Endothelial cell of hepatic sinusoid (primary cell): ENCODE results near the gene RAB42.
"Not testable (repeated sequence)": the region's sequence is repeated elsewhere in the genome, so short reads cannot be mapped to it uniquely, and the experiment has no call there.

Experiments used
- in situ Hi-C: cut with HindIII; loops from 2 replicates; pipeline ENCODE4 v1.10.0; 2017; ENCODE audit warnings: low sequenced_read_pairs

RAB42 gene

GRCh38 chr1:28582248-28582615, 9.8 kb upstream of the RAB42 start:
- in situ Hi-C loops = no loop called here

- in situ Hi-C loops = not testable (repeated sequence)
These were observed 5.3 kb upstream of the RAB42 start for GRCh38 chr1:28586585-28587391.

- in situ Hi-C loops = no loop called here
These were observed 431 bp downstream of the RAB42 start for GRCh38 chr1:28592321-28593071.

- in situ Hi-C loops = not testable (repeated sequence)
These were observed 1.9 kb downstream of the RAB42 start for GRCh38 chr1:28593988-28594356.

- in situ Hi-C loops = not testable (repeated sequence)
These were observed 2.8 kb downstream of the RAB42 start for GRCh38 chr1:28594686-28595411.

GRCh38 chr1:28595412-28596191, 3.5 kb downstream of the RAB42 start:
- in situ Hi-C loops = no loop called here

- in situ Hi-C loops = not testable (repeated sequence)
These were observed 4.2 kb downstream of the RAB42 start for GRCh38 chr1:28596276-28596675.

- in situ Hi-C loops = loop anchor here (5.0 to 10.0 kb wide), 4 partner anchors 39 to 349 kb away; no protein-coding TSS in a partner anchor
These were observed 9.6 kb downstream of the RAB42 start for GRCh38 chr1:28601696-28602095.

- in situ Hi-C loops = loop anchor here (5.0 to 10.0 kb wide), 4 partner anchors 40 to 350 kb away; no protein-coding TSS in a partner anchor
These were observed 10.7 kb downstream of the RAB42 start for GRCh38 chr1:28602536-28603439.

GRCh38 chr1:28604411-28604810, 12.3 kb downstream of the RAB42 start:
- in situ Hi-C loops = loop anchor here (5.0 to 10.0 kb wide), 4 partner anchors 42 to 352 kb away; no protein-coding TSS in a partner anchor

GRCh38 chr1:28604962-28605361, 12.9 kb downstream of the RAB42 start:
- in situ Hi-C loops = loop anchor here (5.0 to 10.0 kb wide), 4 partner anchors 43 to 353 kb away; no protein-coding TSS in a partner anchor

GRCh38 chr1:28606771-28607170, 14.7 kb downstream of the RAB42 start:
- in situ Hi-C loops = loop anchor here (10.0 kb wide), 1 partner anchor 98 kb away; no protein-coding TSS in a partner anchor

- in situ Hi-C loops = no loop called here
These were observed 21.1 kb downstream of the RAB42 start for GRCh38 chr1:28613175-28613574.

- in situ Hi-C loops = no loop called here
These were observed 39.6 kb downstream of the RAB42 start for GRCh38 chr1:28631713-28632112.

GRCh38 chr1:28632560-28632959, 40.5 kb downstream of the RAB42 start:
- in situ Hi-C loops = no loop called here

- in situ Hi-C loops = no loop called here
These were observed 48.7 kb downstream of the RAB42 start for GRCh38 chr1:28640766-28641165.

GRCh38 chr1:28642056-28642846, 50.2 kb downstream of the RAB42 start:
- in situ Hi-C loops = no loop called here

- in situ Hi-C loops = no loop called here
These were observed 51.0 kb downstream of the RAB42 start, which contains the start of gene TAF12 for GRCh38 chr1:28642847-28643635. TAF12 (minus strand) TSS chr1:28643067; CDS start chr1:28622081, 20,986 bp downstream.
